ENCODE data around the gene TMA7B. TPM values are rescaled to one million over a fixed set of nuclear protein-coding genes. Genes with fewer than 3 reads are reported as not detected.

TMA7B gene
- total and polyA plus RNA-seq, 2 donors (not counting 3 experiments of a cell fraction or from before 2014, with no cell fraction given) = not detected

DNA sequence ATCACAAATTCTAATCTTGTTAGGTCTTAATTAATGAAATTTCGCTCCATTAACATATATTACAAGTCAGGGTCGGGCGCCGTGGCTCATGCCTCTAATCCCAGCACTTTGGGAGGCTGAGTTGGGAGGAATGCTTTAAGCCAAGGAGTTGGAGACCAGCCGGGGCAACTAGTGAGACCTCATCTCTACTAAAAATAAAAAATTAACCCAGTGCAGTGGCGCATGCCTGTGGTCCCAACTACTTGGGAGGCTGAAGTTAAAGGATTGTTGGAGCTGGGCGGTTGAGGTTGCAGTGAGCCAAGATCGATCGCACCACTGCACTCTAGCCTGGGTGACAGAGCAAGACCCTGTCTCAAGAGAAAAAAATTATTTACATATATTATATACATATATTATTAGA is 1.9 kb downstream of the TMA7B start:
- Histone ChIP-seq H2AFZ (ENCODE audit: low read depth, low read length) (no peak overlapping the region), H3K27ac (ENCODE audit: insufficient read depth, low read depth, low read length) (no peak overlapping the region), H3K36me3 (ENCODE audit: control insufficient read depth in 2 of 2, extremely low read depth in 1 of 2, insufficient read depth in 2 of 2, low read length in 2 of 2) (no peaks in the 10 kb centered on the region), H3K4me1 (ENCODE audit: control insufficient read depth, extremely low read depth, insufficient read depth, low read length) (peaks cover 3% of the 10 kb centered on the region), H3K9ac (replicated peaks; ENCODE audit: extremely low read depth, insufficient read depth, low read length) (no peak overlapping the region), H3K79me2 (ENCODE audit: control insufficient read depth, insufficient read depth, low read length) (no peaks in the 10 kb centered on the region), H3K27me3 (ENCODE audit: control insufficient read depth in 2 of 2, insufficient read depth in 2 of 2, low read length in 2 of 2) (peaks cover 2% of the 10 kb centered on the region in 2 experiments), H3K4me2 (ENCODE audit: insufficient read depth, low read length) (no peak overlapping the region), H4K20me1 (replicated peaks; ENCODE audit: control insufficient read depth, extremely low read depth, insufficient read depth, low read length) (no peaks in the 10 kb centered on the region), H3K4me3 (replicated peaks in 1 of 3; ENCODE audit: insufficient read depth in 1 of 3, low read depth in 1 of 3, low read length in 3 of 3) (no peak overlapping the region), H3K9me1 (replicated peaks; ENCODE audit: control insufficient read depth, extremely low read depth, insufficient read depth, low read length) (no peaks in the 10 kb centered on the region), H3K9me3 (replicated peaks; ENCODE audit: control insufficient read depth, insufficient read depth, low read length) (no peaks in the 10 kb centered on the region)
- ChIA-PET CTCF (interaction anchor here (1.0 kb wide), 1 partner anchor 63 kb away, joined by 4 read pairs; no protein-coding TSS in a partner anchor), POLR2A (no interaction called here)
- dilution Hi-C loops (cut with MboI; ENCODE audit: extremely low pct_ligation_motif_present, low sequenced_read_pairs) = no loop called here
- DNase-seq (ENCODE audit: low read depth, low spot score) = no peak
- intact Hi-C loops (cut with micrococcal nuclease) = no loop called here
- TF ChIP-seq, protein P1, sequence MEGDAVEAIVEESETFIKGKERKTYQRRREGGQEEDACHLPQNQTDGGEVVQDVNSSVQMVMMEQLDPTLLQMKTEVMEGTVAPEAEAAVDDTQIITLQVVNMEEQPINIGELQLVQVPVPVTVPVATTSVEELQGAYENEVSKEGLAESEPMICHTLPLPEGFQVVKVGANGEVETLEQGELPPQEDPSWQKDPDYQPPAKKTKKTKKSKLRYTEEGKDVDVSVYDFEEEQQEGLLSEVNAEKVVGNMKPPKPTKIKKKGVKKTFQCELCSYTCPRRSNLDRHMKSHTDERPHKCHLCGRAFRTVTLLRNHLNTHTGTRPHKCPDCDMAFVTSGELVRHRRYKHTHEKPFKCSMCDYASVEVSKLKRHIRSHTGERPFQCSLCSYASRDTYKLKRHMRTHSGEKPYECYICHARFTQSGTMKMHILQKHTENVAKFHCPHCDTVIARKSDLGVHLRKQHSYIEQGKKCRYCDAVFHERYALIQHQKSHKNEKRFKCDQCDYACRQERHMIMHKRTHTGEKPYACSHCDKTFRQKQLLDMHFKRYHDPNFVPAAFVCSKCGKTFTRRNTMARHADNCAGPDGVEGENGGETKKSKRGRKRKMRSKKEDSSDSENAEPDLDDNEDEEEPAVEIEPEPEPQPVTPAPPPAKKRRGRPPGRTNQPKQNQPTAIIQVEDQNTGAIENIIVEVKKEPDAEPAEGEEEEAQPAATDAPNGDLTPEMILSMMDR (IDR thresholded peaks at IDR 0.05; ENCODE audit: extremely low read depth in 1 of 2, insufficient read depth in 1 of 2, low read depth in 1 of 2, low read length in 2 of 2) = no peak
- TF ChIP-seq, protein P2, sequence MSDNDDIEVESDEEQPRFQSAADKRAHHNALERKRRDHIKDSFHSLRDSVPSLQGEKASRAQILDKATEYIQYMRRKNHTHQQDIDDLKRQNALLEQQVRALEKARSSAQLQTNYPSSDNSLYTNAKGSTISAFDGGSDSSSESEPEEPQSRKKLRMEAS (IDR thresholded peaks at IDR 0.05; ENCODE audit: insufficient read depth, insufficient read length) = no peak
- no peak for TF ChIP-seq EZH2 (IDR thresholded peaks at IDR 0.05; ENCODE audit: borderline replicate concordance, low read depth, low read length, severe bottlenecking)
- TF ChIP-seq MYC (IDR thresholded peaks at IDR 0.05; ENCODE audit: low read depth, low read length) = no peak
- no peak for TF ChIP-seq POLR2A (IDR thresholded peaks at IDR 0.05; ENCODE audit: low read depth, low read length)
- no peak for TF ChIP-seq POLR2AphosphoS5 (IDR thresholded peaks at IDR 0.05; ENCODE audit: insufficient read depth, low read depth, low read length)
- no peak for TF ChIP-seq GATA2 (IDR thresholded peaks at IDR 0.05; ENCODE audit: insufficient read depth, insufficient read length, low read depth, low read length)
- no peak for TF ChIP-seq FOS (IDR thresholded peaks at IDR 0.05; ENCODE audit: borderline replicate concordance, insufficient read depth, low read length)
- TF ChIP-seq JUN (IDR thresholded peaks at IDR 0.05; ENCODE audit: borderline replicate concordance, insufficient read depth, insufficient read length, low read depth) = no peak
- FAIRE-seq = no peak
- BruUV-seq (replicated peaks) = no TSS peak

Measured in endothelial cell of umbilical vein (primary cell).